ENCODE measurements around the gene STK24. TPM values are rescaled to one million over a fixed set of nuclear protein-coding genes. Genes with fewer than 3 reads are reported as not detected.

The STK24 gene
- total RNA-seq, 1 experiment from 2014 or later = 84.8 TPM

DNA sequence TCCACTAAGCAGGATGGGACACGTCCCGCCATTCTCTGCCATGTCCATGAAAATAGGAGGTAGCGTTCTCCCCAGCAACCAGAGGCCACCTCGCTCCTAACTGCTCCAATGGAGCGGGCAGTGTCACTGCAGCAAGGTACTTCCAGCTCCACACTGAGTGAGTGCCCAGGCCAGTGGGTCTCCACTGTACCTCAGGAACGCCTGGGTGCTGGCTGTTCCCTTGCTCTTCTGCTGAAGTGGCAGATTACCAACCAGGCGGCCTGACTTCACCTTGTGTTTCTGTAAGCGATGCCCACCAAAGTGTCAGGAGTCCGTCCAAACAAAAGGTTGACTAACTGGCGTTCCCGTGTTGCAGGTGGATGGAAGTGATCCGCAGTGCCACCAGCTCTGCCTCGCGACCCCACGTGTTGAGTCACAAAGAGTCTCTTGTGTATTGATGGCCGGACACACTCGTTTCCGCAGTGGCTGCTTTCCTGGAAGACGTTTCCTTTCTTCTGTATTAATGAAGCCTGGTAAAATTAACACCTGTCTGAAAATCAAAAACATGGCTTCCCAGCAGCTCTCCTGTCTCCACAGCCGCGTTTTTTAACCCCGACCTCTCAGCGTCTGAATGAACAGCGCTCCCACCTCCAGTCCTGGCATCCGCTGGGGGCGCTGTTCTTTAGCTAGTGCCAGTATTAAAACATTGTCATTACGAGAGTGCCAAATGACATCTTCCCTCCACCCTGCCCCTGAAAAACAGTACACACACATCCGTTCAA is 128.8 kb downstream of the STK24 start:
- peak; percentile 77 for TF ChIP-seq CTCF (conservative IDR thresholded peaks at IDR 0.05; ENCODE audit: low read depth, low read length)
- no peak for TF ChIP-seq EZH2 (IDR thresholded peaks at IDR 0.05; ENCODE audit: borderline replicate concordance, low read depth, low read length, poor library complexity, severe bottlenecking)
- Histone ChIP-seq H3K4me3 (ENCODE audit: low read depth, low read length, poor library complexity, severe bottlenecking) (no peak overlapping the region), H3K27ac (ENCODE audit: low read depth, low read length, poor library complexity, severe bottlenecking) (no peak overlapping the region), H3K9me3 (ENCODE audit: low read depth, low read length, poor library complexity, severe bottlenecking) (no peaks in the 10 kb centered on the region), H3K27me3 (replicated peaks; ENCODE audit: insufficient read depth, low read depth, low read length, poor library complexity) (no peaks in the 10 kb centered on the region), H3K4me1 (ENCODE audit: insufficient read depth, low read length, poor library complexity, severe bottlenecking) (peaks cover 8% of the 10 kb centered on the region), H3K36me3 (ENCODE audit: insufficient read depth, low read length, poor library complexity, severe bottlenecking) (peaks cover 43% of the 10 kb centered on the region)
- DNase-seq (ENCODE audit: low spot score) = peak; percentile 63
- BruUV-seq (replicated peaks) = no TSS peak
- ChIA-PET POLR2A (ENCODE audit: low non-redundant PET) (interaction anchor here (0.7 kb wide), 1 partner anchor 287 kb away, joined by 3 read pairs; no protein-coding TSS in a partner anchor), CTCF (interaction anchor here (0.6 to 1.2 kb wide), 3 partner anchors 269 to 414 kb away, joined by 3 to 4 read pairs (median 3); no protein-coding TSS in a partner anchor)
- intact Hi-C loops (cut with micrococcal nuclease; ENCODE audit: unreplicated experiment) = loop anchor here (5.0 kb wide), 1 partner anchor 306 kb away; the partner anchor contains the start of gene FARP1

DNA sequence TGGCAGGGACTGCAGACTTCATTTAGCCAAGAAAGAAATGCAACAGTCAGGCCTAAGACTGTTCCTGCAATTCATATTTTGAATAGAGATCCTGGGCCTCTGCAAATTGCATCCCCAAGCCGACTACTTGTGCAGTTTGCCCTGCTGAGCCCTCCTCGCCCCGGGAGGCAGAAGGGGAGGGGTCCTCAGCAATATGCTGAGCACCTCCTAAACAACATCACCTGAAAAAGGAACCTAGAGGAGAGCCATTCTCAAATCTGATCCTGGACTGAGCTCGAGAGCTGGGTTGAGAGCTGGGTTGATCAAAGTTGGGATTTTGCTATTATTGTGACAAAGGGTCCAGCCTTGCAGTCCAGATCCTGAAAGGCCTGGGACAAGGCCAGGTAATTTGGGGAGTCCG is 129.8 kb downstream of the STK24 start:
- H3K36me3 ChIP-seq (ENCODE audit: insufficient read depth, low read length, poor library complexity, severe bottlenecking) = peaks cover 43% of the 10 kb centered on the region
- no peak for DNase-seq (ENCODE audit: low spot score)
- intact Hi-C loops (cut with micrococcal nuclease; ENCODE audit: unreplicated experiment) = loop anchor here (5.0 kb wide), 1 partner anchor 305 kb away; the partner anchor contains the start of gene FARP1
- ChIA-PET CTCF (no interaction called here), POLR2A (ENCODE audit: low non-redundant PET) (no interaction called here)
- no peaks in the 10 kb centered on the region for H3K27me3 ChIP-seq (replicated peaks; ENCODE audit: insufficient read depth, low read depth, low read length, poor library complexity)
- no TSS peak for BruUV-seq (replicated peaks)
- peaks cover 8% of the 10 kb centered on the region for H3K4me1 ChIP-seq (ENCODE audit: insufficient read depth, low read length, poor library complexity, severe bottlenecking)
- H3K27ac ChIP-seq (ENCODE audit: low read depth, low read length, poor library complexity, severe bottlenecking) = no peak overlapping the region
- no peak overlapping the region for H3K4me3 ChIP-seq (ENCODE audit: low read depth, low read length, poor library complexity, severe bottlenecking)
- H3K9me3 ChIP-seq (ENCODE audit: low read depth, low read length, poor library complexity, severe bottlenecking) = no peaks in the 10 kb centered on the region
- TF ChIP-seq CTCF (conservative IDR thresholded peaks at IDR 0.05; ENCODE audit: low read depth, low read length) = no peak
- TF ChIP-seq EZH2 (IDR thresholded peaks at IDR 0.05; ENCODE audit: borderline replicate concordance, low read depth, low read length, poor library complexity, severe bottlenecking) = no peak

DNA sequence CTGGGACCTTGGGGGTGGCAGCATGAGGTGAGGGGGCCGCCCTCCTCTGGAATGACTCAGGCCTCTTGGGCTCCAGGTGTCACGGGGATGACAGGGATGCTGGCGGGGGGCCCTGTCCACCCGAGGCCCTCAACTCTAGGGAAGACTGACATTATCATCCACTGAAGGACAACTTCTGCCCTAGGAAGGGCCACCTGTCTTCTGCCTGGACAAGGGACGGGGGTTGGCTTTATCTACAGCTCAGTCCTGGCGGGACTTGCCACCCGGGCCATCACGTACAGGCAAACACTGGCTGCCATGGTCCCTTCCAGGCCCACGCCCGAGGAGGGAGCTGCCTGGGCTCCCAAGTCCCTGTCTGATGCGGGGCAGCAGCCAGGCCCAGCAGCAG is 130.7 kb downstream of the STK24 start:
- Histone ChIP-seq H3K4me1 (ENCODE audit: insufficient read depth, low read length, poor library complexity, severe bottlenecking) (peaks cover 8% of the 10 kb centered on the region), H3K27me3 (replicated peaks; ENCODE audit: insufficient read depth, low read depth, low read length, poor library complexity) (no peaks in the 10 kb centered on the region), H3K4me3 (ENCODE audit: low read depth, low read length, poor library complexity, severe bottlenecking) (no peak overlapping the region), H3K36me3 (ENCODE audit: insufficient read depth, low read length, poor library complexity, severe bottlenecking) (peaks cover 45% of the 10 kb centered on the region), H3K9me3 (ENCODE audit: low read depth, low read length, poor library complexity, severe bottlenecking) (no peaks in the 10 kb centered on the region), H3K27ac (ENCODE audit: low read depth, low read length, poor library complexity, severe bottlenecking) (no peak overlapping the region)
- ChIA-PET POLR2A (ENCODE audit: low non-redundant PET) (no interaction called here), CTCF (interaction anchor here (1.0 to 2.3 kb wide), 3 partner anchors 8 to 397 kb away, joined by 4 to 18 read pairs (median 4); no protein-coding TSS in a partner anchor)
- BruUV-seq (replicated peaks) = no TSS peak
- TF ChIP-seq CTCF (conservative IDR thresholded peaks at IDR 0.05; ENCODE audit: low read depth, low read length) (no peak), EZH2 (IDR thresholded peaks at IDR 0.05; ENCODE audit: borderline replicate concordance, low read depth, low read length, poor library complexity, severe bottlenecking) (no peak)
- no peak for DNase-seq (ENCODE audit: low spot score)
- intact Hi-C loops (cut with micrococcal nuclease; ENCODE audit: unreplicated experiment) = loop anchor here (5.0 kb wide), 1 partner anchor 304 kb away; the partner anchor contains the start of gene FARP1

Measured in A673 (cell line).